GM18502 (cell line): ENCODE results near the gene SFXN5.

Experiments
- ATAC-seq: cut with Tn5 transposase; IDR thresholded peaks from one replicate; pipeline ENCODE4 v1.9.1; 2021; ENCODE audit warnings: mild to moderate bottlenecking; ENCODE audit not compliant: unreplicated experiment, poor library complexity

SFXN5 gene

GRCh38 chr2:73063909-73064875 lies 7.3 kb downstream of the SFXN5 start:
- ATAC-seq, result no peak

DNA sequence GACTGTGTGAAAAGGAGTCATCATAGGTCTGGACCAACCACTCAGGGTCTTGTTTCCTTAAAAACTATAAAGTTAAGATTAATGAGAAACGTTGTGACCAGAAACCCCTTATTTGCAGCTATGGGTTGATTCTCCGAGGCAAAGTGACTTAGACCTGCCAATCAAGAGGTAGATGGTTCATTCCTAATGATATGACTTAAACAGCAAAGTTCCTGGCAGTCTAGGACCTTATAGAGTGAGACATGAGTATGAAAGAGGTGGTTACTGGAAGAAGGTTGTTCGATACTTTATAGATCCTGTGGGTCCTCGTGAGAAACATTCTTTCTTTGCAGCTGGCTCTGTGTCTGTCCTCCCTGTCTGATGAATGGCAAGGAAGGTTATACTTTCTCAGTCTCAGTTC lies 8.0 kb downstream of the SFXN5 start:
- no peak for ATAC-seq

DNA sequence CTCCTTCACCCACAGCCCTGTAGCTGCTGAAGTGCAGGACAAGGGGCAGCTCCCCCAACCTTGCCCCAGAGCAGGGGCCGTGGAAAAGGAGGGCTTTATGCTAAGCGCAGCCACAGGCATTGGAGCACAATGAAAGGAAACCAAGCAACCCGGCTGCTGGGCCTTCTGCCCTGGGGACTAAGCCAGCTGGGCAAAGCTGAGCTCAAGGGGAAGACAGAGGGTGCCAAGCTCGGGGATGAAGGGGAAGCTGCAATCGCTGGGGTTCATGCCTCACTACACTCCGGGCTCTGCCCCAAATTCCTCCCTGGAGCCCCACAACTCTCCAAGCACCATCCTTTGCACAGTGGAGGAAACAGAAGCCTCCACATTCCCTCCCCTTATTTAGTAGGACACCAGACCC lies 12.4 kb downstream of the SFXN5 start:
- ATAC-seq, result no peak

GRCh38 chr2:73054980-73055379 lies 16.5 kb downstream of the SFXN5 start:
- no peak for ATAC-seq

DNA sequence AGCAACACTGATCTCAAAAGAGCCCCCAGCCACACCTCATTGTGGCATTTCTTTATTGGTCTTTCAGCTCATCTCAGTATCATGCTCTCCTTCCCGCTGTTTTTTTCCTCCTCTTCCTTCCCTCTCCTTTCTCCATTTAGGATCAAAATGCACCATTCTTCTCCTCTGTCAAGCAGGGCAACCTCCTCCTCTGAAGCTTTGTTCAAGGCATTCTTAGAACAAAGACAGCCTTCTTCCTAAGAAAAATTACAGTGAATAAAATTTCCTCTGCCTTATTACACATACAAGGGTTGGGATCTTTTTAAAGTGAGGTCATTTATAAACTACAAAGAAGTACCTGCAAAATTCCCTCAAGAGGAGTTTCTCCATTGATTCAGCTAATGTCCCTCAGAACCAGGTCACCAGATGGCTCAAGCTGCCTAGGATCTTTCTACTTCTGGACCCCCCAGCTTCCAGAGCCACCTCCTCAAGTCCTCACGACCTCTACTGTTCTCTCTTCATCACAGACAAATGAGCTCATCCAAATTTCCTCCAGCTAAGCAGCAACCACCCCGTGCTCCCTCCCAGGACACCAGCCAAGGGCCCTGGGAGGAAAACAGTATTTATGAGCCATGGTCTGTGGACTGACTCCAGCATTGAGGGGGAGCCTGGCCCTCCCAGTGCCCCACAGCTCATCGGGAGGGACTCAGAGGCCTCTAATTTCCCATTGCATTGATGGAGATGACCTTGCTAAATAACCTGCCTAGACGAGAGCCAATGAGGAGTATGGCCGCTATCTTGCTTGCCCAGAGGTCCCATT lies 18.0 kb downstream of the SFXN5 start:
- no peak for ATAC-seq

GRCh38 chr2:73050121-73050545 lies 21.4 kb downstream of the SFXN5 start:
- ATAC-seq, result no peak

GRCh38 chr2:73043929-73044832 lies 27.3 kb downstream of the SFXN5 start:
- ATAC-seq, result no peak

GRCh38 chr2:73043276-73043675 lies 28.2 kb downstream of the SFXN5 start:
- no peak for ATAC-seq

- ATAC-seq, result no peak
Measured at GRCh38 chr2:73037947-73038585, 33.4 kb downstream of the SFXN5 start.

- no peak for ATAC-seq
Measured at GRCh38 chr2:73036766-73037165, 34.7 kb downstream of the SFXN5 start.

DNA sequence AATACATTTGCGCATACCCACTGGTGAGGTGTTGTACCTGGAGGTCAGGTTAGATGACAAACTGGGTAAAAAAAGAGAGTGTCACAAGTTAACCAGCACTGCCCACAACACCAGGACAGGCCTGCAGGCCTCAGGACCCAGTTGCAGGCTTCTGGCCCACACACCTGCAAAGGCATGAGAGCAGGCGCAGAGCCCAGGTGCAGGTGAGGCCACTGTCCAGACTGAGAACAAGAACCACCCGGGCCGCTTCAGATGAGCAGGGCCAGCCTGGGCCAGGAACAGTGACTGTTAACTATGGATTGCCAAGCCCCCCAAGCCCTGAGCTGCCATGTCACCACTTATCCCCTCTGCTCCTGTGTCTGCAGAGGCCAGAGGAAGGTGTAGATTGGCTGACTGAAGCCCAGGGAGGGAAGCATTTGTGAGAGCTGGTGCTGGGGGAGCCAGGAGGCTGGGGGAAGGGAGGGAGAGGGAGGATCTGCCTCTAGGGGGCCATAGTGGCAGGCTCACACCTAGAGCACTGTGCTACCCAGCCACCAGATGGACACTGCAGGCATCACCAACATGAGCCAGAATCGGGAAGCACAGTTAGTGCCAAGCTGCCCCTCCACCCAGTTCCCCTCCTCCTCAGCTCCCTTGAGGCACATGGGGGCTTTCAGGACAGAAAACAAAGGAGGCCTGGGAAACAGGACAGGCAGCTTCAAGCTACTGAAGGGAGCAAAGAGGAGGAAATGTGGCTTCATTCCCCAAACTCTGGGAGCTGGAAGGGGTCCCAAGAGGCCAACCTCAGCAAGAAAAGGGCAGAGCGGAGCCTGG lies 35.4 kb downstream of the SFXN5 start:
- ATAC-seq, result no peak

GRCh38 chr2:73034661-73035375 lies 36.7 kb downstream of the SFXN5 start:
- no peak for ATAC-seq

DNA sequence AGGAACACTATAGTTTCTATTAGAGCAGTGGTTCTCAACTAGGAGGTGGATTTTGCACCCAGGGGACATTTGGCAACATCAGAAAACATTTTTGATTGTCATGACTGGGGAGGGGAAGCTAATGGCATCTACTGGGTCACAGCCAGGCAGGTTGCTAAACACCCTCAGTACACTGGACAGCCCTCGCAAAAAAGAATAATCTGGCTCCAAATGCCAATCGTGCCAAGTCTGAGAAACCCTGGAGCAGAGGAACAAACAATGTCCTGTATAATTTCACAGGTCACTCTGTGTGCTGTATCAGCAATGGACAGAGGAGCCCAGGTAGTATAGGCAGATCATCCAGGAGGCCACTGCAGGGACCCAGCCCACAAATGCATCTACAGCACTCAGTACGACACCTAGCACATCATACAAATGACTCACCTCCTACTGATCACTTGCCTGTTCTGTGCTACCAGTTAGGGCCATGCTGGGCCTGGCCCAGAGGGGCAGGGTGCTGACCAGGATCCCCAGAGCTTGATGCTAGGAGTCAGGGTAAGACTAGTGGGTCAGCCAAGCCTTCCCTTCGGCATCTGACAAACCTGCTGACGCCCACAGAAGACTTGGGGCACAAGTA lies 37.6 kb downstream of the SFXN5 start:
- no peak for ATAC-seq

DNA sequence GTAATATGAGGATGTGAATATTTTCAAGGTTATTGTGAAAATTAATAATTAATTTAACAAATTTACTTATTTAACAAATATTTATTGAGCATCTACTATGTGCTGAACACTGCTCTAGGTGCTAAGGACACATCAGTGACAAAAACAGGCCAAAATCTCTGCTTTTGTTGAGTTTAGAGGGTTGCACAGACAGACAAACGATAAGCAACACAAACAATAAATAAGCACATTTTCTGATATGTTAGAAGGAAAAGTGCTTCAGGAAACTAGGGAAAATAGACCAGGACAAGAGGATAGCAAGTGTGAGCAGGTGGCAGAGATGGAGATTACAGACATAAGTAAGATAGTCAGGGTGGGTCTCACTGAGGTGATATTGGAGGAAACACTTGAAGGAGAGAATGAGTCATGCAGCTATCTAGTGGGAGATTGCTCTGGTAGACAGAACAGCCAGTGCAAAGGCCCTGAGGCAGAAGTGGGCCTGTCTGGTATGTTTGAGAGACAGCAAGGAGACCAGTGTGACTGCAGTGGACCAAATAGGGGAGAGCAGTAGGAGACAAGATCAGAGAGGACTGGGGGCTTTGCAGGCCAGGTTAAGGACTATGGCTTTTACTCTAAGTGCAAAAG lies 38.3 kb downstream of the SFXN5 start:
- ATAC-seq, result no peak

- no peak for ATAC-seq
Measured at GRCh38 chr2:73032702-73033097, 38.8 kb downstream of the SFXN5 start.

- no peak for ATAC-seq
Measured at GRCh38 chr2:73031725-73032701, 39.5 kb downstream of the SFXN5 start.
